DND-41 (cell line): ENCODE results near the gene IGSF21.

Source experiments
- EZH2 ChIP-seq: IDR thresholded peaks from 3 replicates; pipeline ENCODE4 v1.6.1; 2012; ENCODE audit warnings: borderline replicate concordance, low read depth, mild to moderate bottlenecking, moderate library complexity, low read length, inconsistent platforms; ENCODE audit not compliant: severe bottlenecking
- TF ChIP-seq, protein P1 (sequence below): IDR thresholded peaks from 2 replicates; pipeline ENCODE4 v1.5.1; 2012; ENCODE audit warnings: borderline replicate concordance, low read length, moderate library complexity, mild to moderate bottlenecking; ENCODE audit not compliant: poor library complexity, severe bottlenecking; ENCODE audit errors: extremely low read depth

- TF ChIP-seq, protein P1, sequence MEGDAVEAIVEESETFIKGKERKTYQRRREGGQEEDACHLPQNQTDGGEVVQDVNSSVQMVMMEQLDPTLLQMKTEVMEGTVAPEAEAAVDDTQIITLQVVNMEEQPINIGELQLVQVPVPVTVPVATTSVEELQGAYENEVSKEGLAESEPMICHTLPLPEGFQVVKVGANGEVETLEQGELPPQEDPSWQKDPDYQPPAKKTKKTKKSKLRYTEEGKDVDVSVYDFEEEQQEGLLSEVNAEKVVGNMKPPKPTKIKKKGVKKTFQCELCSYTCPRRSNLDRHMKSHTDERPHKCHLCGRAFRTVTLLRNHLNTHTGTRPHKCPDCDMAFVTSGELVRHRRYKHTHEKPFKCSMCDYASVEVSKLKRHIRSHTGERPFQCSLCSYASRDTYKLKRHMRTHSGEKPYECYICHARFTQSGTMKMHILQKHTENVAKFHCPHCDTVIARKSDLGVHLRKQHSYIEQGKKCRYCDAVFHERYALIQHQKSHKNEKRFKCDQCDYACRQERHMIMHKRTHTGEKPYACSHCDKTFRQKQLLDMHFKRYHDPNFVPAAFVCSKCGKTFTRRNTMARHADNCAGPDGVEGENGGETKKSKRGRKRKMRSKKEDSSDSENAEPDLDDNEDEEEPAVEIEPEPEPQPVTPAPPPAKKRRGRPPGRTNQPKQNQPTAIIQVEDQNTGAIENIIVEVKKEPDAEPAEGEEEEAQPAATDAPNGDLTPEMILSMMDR, result no peak
- no peak for TF ChIP-seq EZH2
Measured at GRCh38 chr1:18233176-18233864, 125.7 kb downstream of the IGSF21 start.
